ENCODE measurements around the gene COL4A5. TPM values are rescaled to one million over a fixed set of nuclear protein-coding genes. Genes with fewer than 3 reads are reported as not detected.
A peak's percentile ranks its signal among the peaks of the same experiment; 100 is the strongest.

COL4A5 gene
- total and polyA plus RNA-seq, 2 donors (not counting 3 experiments of a cell fraction or from before 2014, with no cell fraction given): 15.4 to 28.8 TPM

- dilution Hi-C loops (cut with MboI; ENCODE audit: extremely low pct_ligation_motif_present, low sequenced_read_pairs) (no loop called here), intact Hi-C loops (cut with micrococcal nuclease) (loop anchor here (2.0 kb wide), 1 partner anchor 43 kb away; no protein-coding TSS in a partner anchor)
- H3K27me3 ChIP-seq (ENCODE audit: control insufficient read depth in 2 of 2, insufficient read depth in 2 of 2, low read length in 2 of 2): no peaks in the 10 kb centered on the region
- no peaks in the 10 kb centered on the region for H3K79me2 ChIP-seq (ENCODE audit: control insufficient read depth, insufficient read depth, low read length)
- no peaks in the 10 kb centered on the region for H3K9me3 ChIP-seq (replicated peaks; ENCODE audit: control insufficient read depth, insufficient read depth, low read length)
- DNase-seq (ENCODE audit: low read depth, low spot score): peak; percentile 38
- H4K20me1 ChIP-seq (replicated peaks; ENCODE audit: control insufficient read depth, extremely low read depth, insufficient read depth, low read length): no peaks in the 10 kb centered on the region
- TSS peak; percentile 95 for BruUV-seq (replicated peaks)
- H3K4me2 ChIP-seq (ENCODE audit: insufficient read depth, low read length): peak overlapping the region; percentile 47
- FAIRE-seq: peak; percentile 67
- no peaks in the 10 kb centered on the region for H3K36me3 ChIP-seq (ENCODE audit: control insufficient read depth in 2 of 2, extremely low read depth in 1 of 2, insufficient read depth in 2 of 2, low read length in 2 of 2)
- ChIA-PET CTCF (interaction anchor here (1.1 kb wide), 1 partner anchor 173 kb away, joined by 3 read pairs; no protein-coding TSS in a partner anchor), POLR2A (no interaction called here)
- peak; percentile 26 for TF ChIP-seq JUN (IDR thresholded peaks at IDR 0.05; ENCODE audit: borderline replicate concordance, insufficient read depth, insufficient read length, low read depth)
- TF ChIP-seq GATA2 (IDR thresholded peaks at IDR 0.05; ENCODE audit: insufficient read depth, insufficient read length, low read depth, low read length): peak; percentile 81
- peak; percentile 79 for TF ChIP-seq FOS (IDR thresholded peaks at IDR 0.05; ENCODE audit: borderline replicate concordance, insufficient read depth, low read length)
- TF ChIP-seq POLR2A (IDR thresholded peaks at IDR 0.05; ENCODE audit: low read depth, low read length): no peak
- H3K4me3 ChIP-seq (replicated peaks in 1 of 3; ENCODE audit: insufficient read depth in 1 of 3, low read depth in 1 of 3, low read length in 3 of 3): no peak overlapping the region
- H2AFZ ChIP-seq (ENCODE audit: low read depth, low read length): peak overlapping the region; percentile 42
- H3K27ac ChIP-seq (ENCODE audit: insufficient read depth, low read depth, low read length): peak overlapping the region; percentile 44
- no peaks in the 10 kb centered on the region for H3K9me1 ChIP-seq (replicated peaks; ENCODE audit: control insufficient read depth, extremely low read depth, insufficient read depth, low read length)
- H3K9ac ChIP-seq (replicated peaks; ENCODE audit: extremely low read depth, insufficient read depth, low read length): peak overlapping the region; percentile 14
- H3K4me1 ChIP-seq (ENCODE audit: control insufficient read depth, extremely low read depth, insufficient read depth, low read length): peaks cover 36% of the 10 kb centered on the region
Observed at GRCh38 chrX:108397627-108398391, 41.8 kb upstream of the COL4A5 start.

- DNase-seq (ENCODE audit: low read depth, low spot score): peak; percentile 50
- Histone ChIP-seq H3K4me3 (replicated peaks in 1 of 3; ENCODE audit: insufficient read depth in 1 of 3, low read depth in 1 of 3, low read length in 3 of 3) (no peak overlapping the region), H2AFZ (ENCODE audit: low read depth, low read length) (no peak overlapping the region), H3K4me1 (ENCODE audit: control insufficient read depth, extremely low read depth, insufficient read depth, low read length) (peaks cover 36% of the 10 kb centered on the region), H3K9me3 (replicated peaks; ENCODE audit: control insufficient read depth, insufficient read depth, low read length) (no peaks in the 10 kb centered on the region), H3K27me3 (ENCODE audit: control insufficient read depth in 2 of 2, insufficient read depth in 2 of 2, low read length in 2 of 2) (no peaks in the 10 kb centered on the region), H3K36me3 (ENCODE audit: control insufficient read depth in 2 of 2, extremely low read depth in 1 of 2, insufficient read depth in 2 of 2, low read length in 2 of 2) (no peaks in the 10 kb centered on the region), H3K9ac (replicated peaks; ENCODE audit: extremely low read depth, insufficient read depth, low read length) (peak overlapping the region; percentile 9), H4K20me1 (replicated peaks; ENCODE audit: control insufficient read depth, extremely low read depth, insufficient read depth, low read length) (no peaks in the 10 kb centered on the region), H3K4me2 (ENCODE audit: insufficient read depth, low read length) (peak overlapping the region; percentile 64), H3K79me2 (ENCODE audit: control insufficient read depth, insufficient read depth, low read length) (no peaks in the 10 kb centered on the region), H3K27ac (ENCODE audit: insufficient read depth, low read depth, low read length) (peak overlapping the region; percentile 57), H3K9me1 (replicated peaks; ENCODE audit: control insufficient read depth, extremely low read depth, insufficient read depth, low read length) (no peaks in the 10 kb centered on the region)
- TF ChIP-seq POLR2A (IDR thresholded peaks at IDR 0.05; ENCODE audit: low read depth, low read length) (no peak), CTCF (IDR thresholded peaks at IDR 0.05; ENCODE audit: extremely low read depth in 1 of 2, insufficient read depth in 1 of 2, low read depth in 1 of 2, low read length in 2 of 2) (no peak), POLR2AphosphoS5 (IDR thresholded peaks at IDR 0.05; ENCODE audit: insufficient read depth, low read depth, low read length) (no peak), GATA2 (IDR thresholded peaks at IDR 0.05; ENCODE audit: insufficient read depth, insufficient read length, low read depth, low read length) (peak; percentile 90), JUN (IDR thresholded peaks at IDR 0.05; ENCODE audit: borderline replicate concordance, insufficient read depth, insufficient read length, low read depth) (no peak), MYC (IDR thresholded peaks at IDR 0.05; ENCODE audit: low read depth, low read length) (no peak), FOS (IDR thresholded peaks at IDR 0.05; ENCODE audit: borderline replicate concordance, insufficient read depth, low read length) (peak; percentile 73)
- TSS peak; percentile 29 for BruUV-seq (replicated peaks)
- ChIA-PET CTCF (interaction anchor here (0.9 kb wide), 1 partner anchor 175 kb away, joined by 3 read pairs; no protein-coding TSS in a partner anchor), POLR2A (no interaction called here)
- peak; percentile 61 for FAIRE-seq
- dilution Hi-C loops (cut with MboI; ENCODE audit: extremely low pct_ligation_motif_present, low sequenced_read_pairs) (no loop called here), intact Hi-C loops (cut with micrococcal nuclease) (loop anchor here (2.0 kb wide), 1 partner anchor 41 kb away; no protein-coding TSS in a partner anchor)
Observed at GRCh38 chrX:108399418-108400165, 40.0 kb upstream of the COL4A5 start.
